GM23248 (cell line): ENCODE results near the gene MRGPRD. TPM values are rescaled to one million over a fixed set of nuclear protein-coding genes. Genes with fewer than 3 reads are reported as not detected.

Experiments
- DNase-seq: peaks from one replicate; pipeline ENCODE4 v3.0.0-alpha.2; 2015
- H2AFZ ChIP-seq: fragments of 200-600 bp; sonication (generic); 2 replicates; pipeline ENCODE4 v1.6.1; 2016; ENCODE audit warnings: antibody characterized with exemption
- H3F3A ChIP-seq: fragments of 200-600 bp; sonication (generic); 2 replicates; pipeline ENCODE4 v1.6.1; 2016; ENCODE audit warnings: mild to moderate bottlenecking, antibody characterized with exemption, mixed run types; ENCODE audit not compliant: insufficient read depth
- H3K27ac ChIP-seq: fragments of 200-600 bp; sonication (generic); 2 replicates; pipeline ENCODE4 v1.5.1; 2016; ENCODE audit warnings: mild to moderate bottlenecking
- H3K27me3 ChIP-seq: fragments of 200-600 bp; sonication (generic); replicated peaks from 2 replicates; pipeline ENCODE4 v1.6.1; 2016; ENCODE audit warnings: mild to moderate bottlenecking; ENCODE audit not compliant: insufficient read depth
- H3K36me3 ChIP-seq: fragments of 200-600 bp; sonication (generic); 2 replicates; pipeline ENCODE4 v1.6.1; 2016; ENCODE audit warnings: low read depth, mild to moderate bottlenecking
- H3K4me1 ChIP-seq: fragments of 200-600 bp; sonication (generic); 2 replicates; pipeline ENCODE4 v1.6.1; 2016; ENCODE audit warnings: mild to moderate bottlenecking; ENCODE audit not compliant: insufficient read depth
- H3K4me2 ChIP-seq: fragments of 200-600 bp; sonication (generic); one replicate; pipeline ENCODE4 v1.6.1; 2016; ENCODE audit warnings: mild to moderate bottlenecking; ENCODE audit not compliant: unreplicated experiment
- H3K4me3 ChIP-seq: fragments of 200-600 bp; sonication (generic); 2 replicates; pipeline ENCODE4 v1.5.1; 2016; ENCODE audit warnings: mild to moderate bottlenecking
- H3K79me2 ChIP-seq: fragments of 200-600 bp; sonication (generic); 2 replicates; pipeline ENCODE4 v1.6.1; 2016; ENCODE audit warnings: mild to moderate bottlenecking; ENCODE audit not compliant: insufficient read depth
- H3K9ac ChIP-seq: fragments of 200-600 bp; sonication (generic); 2 replicates; pipeline ENCODE4 v1.6.1; 2016; ENCODE audit warnings: mild to moderate bottlenecking
- H3K9me2 ChIP-seq: fragments of 200-600 bp; sonication (generic); 2 replicates; pipeline ENCODE4 v1.6.1; 2016; ENCODE audit warnings: mixed run types, mild to moderate bottlenecking, moderate library complexity; ENCODE audit not compliant: insufficient read depth
- H3K9me3 ChIP-seq: fragments of 200-600 bp; sonication (generic); one replicate; pipeline ENCODE4 v1.6.1; 2017; ENCODE audit warnings: low read depth
- H4K20me1 ChIP-seq: fragments of 200-600 bp; sonication (generic); 2 replicates; pipeline ENCODE4 v1.6.0; 2016; ENCODE audit not compliant: insufficient read depth
- EZH2 ChIP-seq: fragments of 200-600 bp; sonication (generic); IDR thresholded peaks from 2 replicates; pipeline ENCODE4 v1.6.1; 2018; ENCODE audit warnings: antibody characterized with exemption, mild to moderate bottlenecking; ENCODE audit not compliant: insufficient read depth, poor library complexity, severe bottlenecking
- EZH2phosphoT487 ChIP-seq: fragments of 200-600 bp; sonication (generic); IDR thresholded peaks from 2 replicates; pipeline ENCODE4 v1.6.1; 2018; ENCODE audit warnings: antibody characterized with exemption, moderate library complexity, mild to moderate bottlenecking, low read depth; ENCODE audit not compliant: insufficient read depth
- WGBS, 2 experiments: methylation state at CpG; one replicate each; pipeline ENCODE4 v1.1.6; 2015 to 2017; ENCODE audit warnings: low lambda C conversion rate in 2 of 2, low coverage in 1 of 2; ENCODE audit errors: missing lambda C conversion rate in 2 of 2; 5-methylcytosine and 5-hydroxymethylcytosine counted together
- in situ Hi-C: fragments of 300-500 bp; cut with MboI; formaldehyde crosslinking; loops from 2 replicates; pipeline ENCODE4 v1.15.0; 2020
- polyA plus RNA-seq: library from polyadenylated mRNA; unstranded; fragments of >200 nt; fragmentation: Nextera tagmentation; extraction: Ambion mirVana; gene quantifications from 2 replicates; pipeline ENCODE4 v1.2.1, GENCODE V29; 2016
- total RNA-seq: library from RNA; depleted of rRNA; stranded (reverse); fragments of >200 nt; shearing (Covaris generic); gene quantifications from 2 replicates; pipeline ENCODE4 v1.2.3, GENCODE V29; 2014

The MRGPRD gene
- total and polyA plus RNA-seq, 2 experiments from 2014 or later, result not detected

DNA sequence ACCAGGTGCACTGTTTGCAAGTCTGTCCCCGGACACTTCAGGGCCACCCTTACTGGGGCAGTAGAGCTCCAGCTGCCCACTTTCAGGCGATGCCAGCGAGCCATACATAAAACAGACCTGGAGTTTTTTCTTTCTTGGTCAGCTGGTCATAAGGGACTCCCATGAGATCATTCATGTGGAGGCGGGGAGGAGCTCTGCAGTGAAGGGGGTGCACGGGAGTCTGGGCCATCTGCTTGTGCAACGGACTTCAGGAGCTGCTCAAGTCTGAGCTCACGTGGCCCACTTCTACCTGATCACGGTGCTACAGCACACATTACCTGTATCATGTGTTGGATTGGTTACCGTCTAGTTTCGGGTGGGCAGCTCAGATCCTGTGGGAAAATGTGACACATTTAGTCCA lies 41.5 kb upstream of the MRGPRD start:
- H3K4me3 ChIP-seq, result no peak overlapping the region
- H3K79me2 ChIP-seq, result no peaks in the 10 kb centered on the region
- no peak for DNase-seq
- in situ Hi-C loops, result no loop called here
- no peaks in the 10 kb centered on the region for H4K20me1 ChIP-seq
- no peaks in the 10 kb centered on the region for H3F3A ChIP-seq
- H3K9ac ChIP-seq, result no peak overlapping the region
- no peaks in the 10 kb centered on the region for H3K27me3 ChIP-seq
- WGBS, 2 experiments, result 69 to 71% methylated on average over 10 of the region's 10 CpGs
- no peak overlapping the region for H3K4me2 ChIP-seq
- no peak overlapping the region for H2AFZ ChIP-seq
- peaks cover 4% of the 10 kb centered on the region; the same call in 1 of the 2 replicates for H3K4me1 ChIP-seq
- TF ChIP-seq EZH2, result no peak
- TF ChIP-seq EZH2phosphoT487, result no peak
- H3K9me2 ChIP-seq, result no peaks in the 10 kb centered on the region
- no peak overlapping the region for H3K27ac ChIP-seq
- H3K36me3 ChIP-seq, result no peaks in the 10 kb centered on the region
- H3K9me3 ChIP-seq, result no peaks in the 10 kb centered on the region

DNA sequence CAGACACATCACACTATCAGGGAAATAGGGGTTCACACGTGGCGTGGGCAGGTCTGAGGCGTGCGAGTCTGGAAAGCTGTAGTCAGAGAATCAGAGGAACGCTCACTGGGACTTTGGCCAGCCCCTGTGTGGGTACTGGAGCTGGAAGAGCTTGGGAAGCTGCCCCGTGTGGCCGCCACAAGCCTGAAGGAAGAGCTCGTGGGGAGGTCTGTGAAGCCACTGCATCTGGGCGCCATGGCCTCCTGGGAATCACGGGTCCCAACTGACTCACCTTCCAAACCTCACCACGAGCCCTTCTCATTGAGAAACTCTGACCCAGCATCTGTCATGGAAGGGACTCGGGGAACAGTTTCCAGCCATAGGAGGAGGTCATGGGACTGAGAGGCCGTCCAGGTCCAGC lies 38.1 kb upstream of the MRGPRD start:
- DNase-seq, result peak; percentile 91
- Histone ChIP-seq H3K4me2 (no peak overlapping the region), H3K27me3 (no peaks in the 10 kb centered on the region), H3K36me3 (no peaks in the 10 kb centered on the region), H3K9me2 (no peaks in the 10 kb centered on the region), H3K9me3 (no peaks in the 10 kb centered on the region), H3F3A (no peaks in the 10 kb centered on the region), H3K27ac (peak overlapping the region; percentile 45), H3K4me1 (peaks cover 4% of the 10 kb centered on the region; the same call in 1 of the 2 replicates), H3K4me3 (no peak overlapping the region), H4K20me1 (no peaks in the 10 kb centered on the region), H2AFZ (no peak overlapping the region), H3K9ac (peak overlapping the region; percentile 49), H3K79me2 (no peaks in the 10 kb centered on the region)
- TF ChIP-seq EZH2 (no peak), EZH2phosphoT487 (no peak)
- in situ Hi-C loops, result no loop called here
- 16 to 18% methylated on average over 13 of the region's 13 CpGs for WGBS, 2 experiments

DNA sequence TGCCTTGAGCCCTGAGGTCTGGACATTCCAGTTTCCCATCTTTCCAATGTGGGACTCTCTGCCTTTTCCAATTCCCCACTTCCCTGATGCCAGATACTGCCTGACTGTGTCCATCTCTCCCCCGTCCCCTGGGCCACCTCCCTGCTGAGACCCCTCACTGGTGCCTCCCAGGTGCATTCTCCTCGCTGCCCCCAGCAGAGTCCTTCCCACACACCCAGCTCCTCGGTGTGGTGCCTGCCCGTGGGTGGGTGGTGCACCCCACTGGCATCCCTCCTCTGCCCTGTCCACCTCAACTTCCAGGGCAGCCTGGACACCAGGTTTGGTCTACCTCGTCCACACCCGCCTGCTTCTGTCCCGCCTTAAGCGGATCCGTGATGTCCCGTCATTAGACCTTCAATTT lies 37.2 kb upstream of the MRGPRD start:
- Histone ChIP-seq H3K4me3 (no peak overlapping the region), H2AFZ (no peak overlapping the region), H3K27ac (no peak overlapping the region), H3K4me1 (peaks cover 4% of the 10 kb centered on the region; the same call in 1 of the 2 replicates), H3K9me2 (no peaks in the 10 kb centered on the region), H4K20me1 (no peaks in the 10 kb centered on the region), H3F3A (no peaks in the 10 kb centered on the region), H3K36me3 (no peaks in the 10 kb centered on the region), H3K27me3 (no peaks in the 10 kb centered on the region), H3K9me3 (no peaks in the 10 kb centered on the region), H3K79me2 (no peaks in the 10 kb centered on the region), H3K4me2 (no peak overlapping the region), H3K9ac (no peak overlapping the region)
- 88 to 90% methylated on average over 10 of the region's 10 CpGs for WGBS, 2 experiments
- no peak for TF ChIP-seq EZH2phosphoT487
- no peak for TF ChIP-seq EZH2
- DNase-seq, result no peak
- in situ Hi-C loops, result no loop called here

DNA sequence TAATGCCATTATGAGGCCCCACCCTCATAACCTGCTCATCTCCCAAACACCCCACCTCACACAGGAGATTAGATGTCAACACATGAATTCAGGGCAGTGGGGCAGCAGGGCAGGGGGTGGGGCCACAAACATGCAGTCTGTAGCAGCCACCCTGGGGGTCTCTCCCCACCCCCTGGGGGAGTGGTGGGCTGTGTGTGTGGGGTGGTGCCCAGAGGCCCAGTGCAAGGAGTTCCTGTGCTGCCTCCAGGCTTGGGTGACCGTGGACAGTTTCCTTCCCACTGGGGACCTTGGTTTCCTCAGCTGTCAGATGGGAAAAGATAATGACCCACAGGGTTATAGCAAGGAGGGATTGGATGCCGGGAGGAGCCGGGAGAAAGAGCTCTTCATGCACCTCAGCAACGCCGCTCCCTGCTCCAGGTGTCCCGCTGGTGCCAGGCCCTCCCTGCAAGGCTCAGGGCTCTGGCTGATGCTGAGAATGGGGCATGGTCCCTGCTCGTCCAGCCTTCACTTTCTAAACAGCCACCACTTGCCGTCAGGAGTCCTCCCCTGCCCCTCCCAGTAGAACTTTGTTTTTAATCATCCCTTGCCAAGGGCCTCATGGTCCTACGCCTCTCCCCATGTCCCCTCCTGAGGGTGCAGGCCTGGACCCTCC lies 34.2 kb upstream of the MRGPRD start:
- Histone ChIP-seq H3F3A (no peaks in the 10 kb centered on the region), H3K36me3 (no peaks in the 10 kb centered on the region), H3K4me2 (no peak overlapping the region), H3K9ac (no peak overlapping the region), H3K27ac (no peak overlapping the region), H4K20me1 (no peaks in the 10 kb centered on the region), H3K9me2 (no peaks in the 10 kb centered on the region), H3K9me3 (no peaks in the 10 kb centered on the region), H3K27me3 (no peaks in the 10 kb centered on the region), H2AFZ (no peak overlapping the region), H3K4me1 (peaks cover 26% of the 10 kb centered on the region), H3K79me2 (0 out of 2 replicates have a peak, but pooled peaks cover 11% of the 10 kb centered on the region), H3K4me3 (no peak overlapping the region)
- in situ Hi-C loops, result no loop called here
- DNase-seq, result no peak
- WGBS, 2 experiments, result 86 to 91% methylated on average over 8 to 9 of the region's 9 CpGs
- no peak for TF ChIP-seq EZH2
- TF ChIP-seq EZH2phosphoT487, result no peak
